CD4-positive, alpha-beta memory T cell (primary cell): ENCODE measurements around the gene SPAG4. TPM values are rescaled to one million over a fixed set of nuclear protein-coding genes. Genes with fewer than 3 reads are reported as not detected.

Source experiments
- CTCF ChIA-PET: fragments of 350-600 bp; sonication (Branson Sonifier 250); formaldehyde crosslinking; loops from one replicate; lab custom pipeline; 2021; ENCODE audit warnings: inconsistent platforms; ENCODE audit not compliant: partially characterized antibody; lab: Charles Lee
- POLR2A ChIA-PET: fragments of 350-600 bp; sonication (Branson Sonifier 250); formaldehyde crosslinking; loops from one replicate; lab custom pipeline; 2021; ENCODE audit not compliant: partially characterized antibody; lab: Charles Lee
- DNase-seq, 5 donors: peaks; one replicate each; pipeline versions ENCODE4 v3.0.0 to v3.0.0-alpha.2; 2020 to 2022; ENCODE audit warnings: mixed read lengths in 1 of 5
- H3K27ac ChIP-seq: one replicate; pipeline ENCODE4 v1.7.0; 2013; ENCODE audit warnings: low read depth, low read length
- H3K27me3 ChIP-seq: 2 replicates; pipeline ENCODE4 v1.7.0; 2013; ENCODE audit warnings: mild to moderate bottlenecking, low read length, moderate library complexity; ENCODE audit not compliant: insufficient read depth
- H3K36me3 ChIP-seq: 2 replicates; pipeline ENCODE4 v1.7.0; 2013; ENCODE audit warnings: mild to moderate bottlenecking, low read length, moderate library complexity; ENCODE audit not compliant: insufficient read depth
- H3K4me1 ChIP-seq: 2 replicates; pipeline ENCODE4 v1.7.0; 2013; ENCODE audit warnings: mild to moderate bottlenecking, low read length, moderate library complexity; ENCODE audit not compliant: insufficient read depth
- H3K4me3 ChIP-seq, 2 donors: one replicate each; pipeline ENCODE4 v1.7.0; 2013; ENCODE audit warnings: low read length in 2 of 2, mild to moderate bottlenecking in 1 of 2
- H3K9me3 ChIP-seq, 2 donors: one replicate each; pipeline ENCODE4 v1.7.0; 2013; ENCODE audit warnings: low read length in 2 of 2, control low read depth in 1 of 2; ENCODE audit not compliant: control insufficient read depth in 1 of 2
- H3K27ac Mint-ChIP-seq, 7 donors: one replicate each; pipeline ENCODE4 v1.8.0; 2020 to 2021; ENCODE audit warnings: mixed read lengths in 7 of 7, mild to moderate bottlenecking in 6 of 7, inconsistent platforms in 3 of 7, moderate library complexity in 3 of 7
- H3K27me3 Mint-ChIP-seq, 2 donors: one replicate each; pipeline ENCODE4 v1.8.0; 2020 to 2021; ENCODE audit warnings: mixed read lengths in 2 of 2
- H3K36me3 Mint-ChIP-seq, 2 donors: one replicate each; pipeline ENCODE4 v1.8.0; 2020 to 2021; ENCODE audit warnings: mixed read lengths in 2 of 2, inconsistent platforms in 1 of 2, mild to moderate bottlenecking in 1 of 2
- H3K4me1 Mint-ChIP-seq, 4 donors: one replicate each; pipeline ENCODE4 v1.8.0; 2020 to 2021; ENCODE audit warnings: mixed read lengths in 4 of 4, mild to moderate bottlenecking in 1 of 4
- H3K4me3 Mint-ChIP-seq, 8 donors: one replicate each; pipeline ENCODE4 v1.8.0; 2020 to 2021; ENCODE audit warnings: mixed read lengths in 8 of 8, mild to moderate bottlenecking in 7 of 8, moderate library complexity in 6 of 8, inconsistent platforms in 3 of 8
- H3K9me3 Mint-ChIP-seq, 8 donors: one replicate each; pipeline ENCODE4 v1.8.0; 2020 to 2021; ENCODE audit warnings: mixed read lengths in 8 of 8, mild to moderate bottlenecking in 5 of 8, inconsistent platforms in 3 of 8, moderate library complexity in 1 of 8
- intact Hi-C: fragments of 100-400 bp; cut with micrococcal nuclease; formaldehyde crosslinking; loops from one replicate; pipeline ENCODE4 v1.15.1; 2023
- polyA plus RNA-seq, 2 donors: library from polyadenylated mRNA; unstranded; fragments of 300-500 nt; fragmentation: Illumina TruSeq; gene quantifications; one replicate each; pipeline ENCODE4 v1.2.3, GENCODE V29; 2021
- total RNA-seq, 2 experiments: library from RNA; stranded (reverse); gene quantifications; one replicate each; pipeline ENCODE4 v1.2.3, GENCODE V29; 2021

Gene SPAG4
- total and polyA plus RNA-seq, 4 experiments from 2014 or later: 0.47 to 1.3 (median 0.74) TPM

- Histone ChIP-seq H3K4me3 (no peak overlapping the region), H3K27ac (no peak overlapping the region), H3K4me1 (peaks cover 17% of the 10 kb centered on the region), H3K36me3 (no peaks in the 10 kb centered on the region), H3K9me3 (no peaks in the 10 kb centered on the region), H3K27me3 (no peaks in the 10 kb centered on the region)
- H3K27me3 Mint-ChIP-seq: peaks cover 2 to 6% of the 10 kb centered on the region in 2 donors
- intact Hi-C loops: loop anchor here (5.0 kb wide), 2 partner anchors 58 to 142 kb away; partner anchors contain the start of genes CPNE1 and RBM12
- H3K4me3 Mint-ChIP-seq: no peak overlapping the region
- POLR2A ChIA-PET: interaction anchor here (1.9 to 5.5 kb wide), 2 partner anchors 13 to 59 kb away, joined by 6 to 55 read pairs; partner anchors contain the start of gene SPAG4
- no peak for DNase-seq
- CTCF ChIA-PET: interaction anchor here (1.0 to 3.2 kb wide), 5 partner anchors 12 to 141 kb away, joined by 3 to 15 read pairs (median 3); partner anchors contain the start of gene SPAG4
- no peak overlapping the region for H3K27ac Mint-ChIP-seq
- peaks cover 2 to 15% (median 4%) of the 10 kb centered on the region in 4 donors for H3K4me1 Mint-ChIP-seq
- H3K36me3 Mint-ChIP-seq: no peaks in the 10 kb centered on the region
- H3K9me3 Mint-ChIP-seq: peaks cover 0 to 3% (median 0%) of the 10 kb centered on the region in 8 donors
These were observed 11.2 kb upstream of the SPAG4 start for GRCh38 chr20:35604449-35604747.

- no peak overlapping the region for H3K27ac ChIP-seq
- no peaks in the 10 kb centered on the region for H3K9me3 ChIP-seq
- no peak overlapping the region for H3K27ac Mint-ChIP-seq
- intact Hi-C loops: no loop called here
- no peak overlapping the region for H3K4me3 ChIP-seq
- peaks cover 2% of the 10 kb centered on the region in 2 donors for H3K27me3 Mint-ChIP-seq
- peaks cover 1 to 9% (median 4%) of the 10 kb centered on the region in 4 donors for H3K4me1 Mint-ChIP-seq
- no peaks in the 10 kb centered on the region for H3K36me3 Mint-ChIP-seq
- peaks cover 0 to 3% (median 0%) of the 10 kb centered on the region in 8 donors for H3K9me3 Mint-ChIP-seq
- DNase-seq: no peak
- no peaks in the 10 kb centered on the region for H3K36me3 ChIP-seq
- ChIA-PET POLR2A (no interaction called here), CTCF (interaction anchor here (2.8 to 3.2 kb wide), 2 partner anchors 10 to 143 kb away, joined by 10 to 15 read pairs; partner anchors contain the start of gene SPAG4)
- H3K27me3 ChIP-seq: no peaks in the 10 kb centered on the region
- peaks cover 12% of the 10 kb centered on the region for H3K4me1 ChIP-seq
- no peak overlapping the region for H3K4me3 Mint-ChIP-seq
These were observed 9.5 kb upstream of the SPAG4 start for GRCh38 chr20:35606127-35606526.

GRCh38 chr20:35607003-35607735 lies 8.5 kb upstream of the SPAG4 start:
- Histone ChIP-seq H3K4me3 (no peak overlapping the region), H3K9me3 (no peaks in the 10 kb centered on the region), H3K27ac (no peak overlapping the region), H3K4me1 (peaks cover 2% of the 10 kb centered on the region), H3K36me3 (no peaks in the 10 kb centered on the region), H3K27me3 (no peaks in the 10 kb centered on the region)
- Mint-ChIP-seq H3K9me3 (peaks cover 0 to 3% (median 0%) of the 10 kb centered on the region in 8 donors), H3K4me1 (peaks cover 0 to 5% (median 3%) of the 10 kb centered on the region in 4 donors), H3K36me3 (no peaks in the 10 kb centered on the region), H3K27me3 (peaks cover 0 to 2% of the 10 kb centered on the region in 2 donors), H3K4me3 (no peak overlapping the region), H3K27ac (peak overlapping the region in 3 of 7 donors; percentile 19 to 51 (median 38))
- ChIA-PET CTCF (no interaction called here), POLR2A (no interaction called here)
- intact Hi-C loops: no loop called here
- peak in 1 of 5 donors; percentile 30 for DNase-seq

GRCh38 chr20:35610833-35611427 lies 4.7 kb upstream of the SPAG4 start:
- no peaks in the 10 kb centered on the region for H3K27me3 ChIP-seq
- H3K4me3 Mint-ChIP-seq: no peak overlapping the region
- no peak overlapping the region for H3K27ac Mint-ChIP-seq
- peaks cover 3 to 11% (median 6%) of the 10 kb centered on the region in 4 donors for H3K4me1 Mint-ChIP-seq
- H3K9me3 ChIP-seq: no peaks in the 10 kb centered on the region
- no peaks in the 10 kb centered on the region for H3K36me3 ChIP-seq
- no peak overlapping the region for H3K4me3 ChIP-seq
- no peak overlapping the region for H3K27ac ChIP-seq
- peaks cover 7% of the 10 kb centered on the region for H3K4me1 ChIP-seq
- ChIA-PET POLR2A (interaction anchor here (0.9 kb wide), 1 partner anchor 132 kb away, joined by 3 read pairs; no protein-coding TSS in a partner anchor), CTCF (interaction anchor here (0.9 to 1.0 kb wide), 2 partner anchors 8 to 53 kb away, joined by 3 to 4 read pairs; no protein-coding TSS in a partner anchor)
- H3K27me3 Mint-ChIP-seq: peaks cover 0 to 3% of the 10 kb centered on the region in 2 donors
- peaks cover 0 to 3% of the 10 kb centered on the region in 2 donors for H3K36me3 Mint-ChIP-seq
- DNase-seq: no peak
- intact Hi-C loops: no loop called here
- H3K9me3 Mint-ChIP-seq: peaks cover 0 to 6% (median 0%) of the 10 kb centered on the region in 8 donors

- Mint-ChIP-seq H3K36me3 (peaks cover 0 to 3% of the 10 kb centered on the region in 2 donors), H3K9me3 (peaks cover 0 to 6% (median 0%) of the 10 kb centered on the region in 8 donors), H3K27ac (no peak overlapping the region), H3K27me3 (peaks cover 0 to 3% of the 10 kb centered on the region in 2 donors), H3K4me1 (peaks cover 3 to 12% (median 9%) of the 10 kb centered on the region in 4 donors), H3K4me3 (no peak overlapping the region)
- no peak for DNase-seq
- Histone ChIP-seq H3K4me3 (no peak overlapping the region), H3K9me3 (no peaks in the 10 kb centered on the region), H3K27me3 (no peaks in the 10 kb centered on the region), H3K4me1 (peaks cover 7% of the 10 kb centered on the region), H3K27ac (no peak overlapping the region), H3K36me3 (no peaks in the 10 kb centered on the region)
- ChIA-PET POLR2A (interaction anchor here (0.9 kb wide), 1 partner anchor 132 kb away, joined by 3 read pairs; no protein-coding TSS in a partner anchor), CTCF (interaction anchor here (0.7 to 1.0 kb wide), 3 partner anchors 8 to 273 kb away, joined by 3 to 4 read pairs (median 3); no protein-coding TSS in a partner anchor)
- intact Hi-C loops: no loop called here
These were observed 4.1 kb upstream of the SPAG4 start for GRCh38 chr20:35611482-35611881.

- H3K27me3 Mint-ChIP-seq: peaks cover 0 to 3% of the 10 kb centered on the region in 2 donors
- H3K27ac Mint-ChIP-seq: peak overlapping the region; percentile 93 to 100 (median 96)
- H3K9me3 ChIP-seq: no peaks in the 10 kb centered on the region
- H3K4me1 Mint-ChIP-seq: peaks cover 17 to 47% (median 34%) of the 10 kb centered on the region in 4 donors
- H3K36me3 Mint-ChIP-seq: peaks cover 0 to 7% of the 10 kb centered on the region in 2 donors
- no peaks in the 10 kb centered on the region for H3K27me3 ChIP-seq
- peak overlapping the region; percentile 23 to 56 for H3K4me3 ChIP-seq
- DNase-seq: peak in 2 of 5 donors; percentile 77 to 98
- ChIA-PET CTCF (interaction anchor here (0.6 to 5.3 kb wide), 9 partner anchors 11 to 824 kb away, joined by 3 to 33 read pairs (median 3); no protein-coding TSS in a partner anchor), POLR2A (interaction anchor here (0.8 to 6.3 kb wide), 19 partner anchors 8 to 339 kb away, joined by 3 to 97 read pairs (median 7); partner anchors contain the start of genes CPNE1, ERGIC3, MMP24OS and NFS1)
- intact Hi-C loops: loop anchor here (1.0 to 5.0 kb wide), 9 partner anchors 15 to 336 kb away; partner anchors contain the start of genes CEP250, CPNE1, ERGIC3 and NFS1
- H3K4me3 Mint-ChIP-seq: peak overlapping the region; percentile 84 to 97 (median 88)
- peaks cover 0 to 3% (median 0%) of the 10 kb centered on the region in 8 donors for H3K9me3 Mint-ChIP-seq
- no peaks in the 10 kb centered on the region for H3K36me3 ChIP-seq
- H3K27ac ChIP-seq: no peak overlapping the region
- H3K4me1 ChIP-seq: peaks cover 39% of the 10 kb centered on the region
These were observed 1.1 kb downstream of the SPAG4 start for GRCh38 chr20:35616465-35617396.
